MV-4-11 (cell line): ENCODE results near the gene C19orf47.
"Not testable (repeated sequence)": the region's sequence is repeated elsewhere in the genome, so short reads cannot be mapped to it uniquely, and the experiment has no call there.

Source experiments
- DNase-seq: peaks from one replicate; lab custom pipeline; 2025; lab: John Stamatoyannopoulos, UW

Gene C19orf47

GRCh38 chr19:40355975-40356680, 7.9 kb upstream of the C19orf47 start:
- DNase-seq = peak; percentile 45

- DNase-seq = no peak
Measured at GRCh38 chr19:40348961-40349507, 837 bp upstream of the C19orf47 start.

GRCh38 chr19:40344422-40344821, 3.8 kb downstream of the C19orf47 start:
- no peak for DNase-seq

GRCh38 chr19:40342644-40343311, 5.4 kb downstream of the C19orf47 start:
- no peak for DNase-seq

GRCh38 chr19:40341601-40342482, 6.4 kb downstream of the C19orf47 start:
- DNase-seq = no peak

- peak; percentile 85 for DNase-seq
Measured at GRCh38 chr19:40339018-40339728, 9.0 kb downstream of the C19orf47 start.

- no peak for DNase-seq
Measured at GRCh38 chr19:40337594-40337993, 10.6 kb downstream of the C19orf47 start.

GRCh38 chr19:40337107-40337506, 11.1 kb downstream of the C19orf47 start:
- DNase-seq = no peak

GRCh38 chr19:40336601-40336900, 11.6 kb downstream of the C19orf47 start:
- no peak for DNase-seq

GRCh38 chr19:40335855-40336600, 12.2 kb downstream of the C19orf47 start:
- no peak for DNase-seq

- no peak for DNase-seq
Measured at GRCh38 chr19:40335101-40335500, 13.1 kb downstream of the C19orf47 start.

- DNase-seq = not testable (repeated sequence)
Measured at GRCh38 chr19:40333083-40333482, 15.1 kb downstream of the C19orf47 start.

- no peak for DNase-seq
Measured at GRCh38 chr19:40332669-40333068, 15.5 kb downstream of the C19orf47 start.

GRCh38 chr19:40331052-40331451, 17.1 kb downstream of the C19orf47 start:
- DNase-seq = peak; percentile 70

GRCh38 chr19:40326201-40326600, 22.0 kb downstream of the C19orf47 start:
- no peak for DNase-seq

GRCh38 chr19:40323705-40324104, 24.5 kb downstream of the C19orf47 start:
- DNase-seq = no peak

GRCh38 chr19:40322951-40323615, 25.1 kb downstream of the C19orf47 start:
- DNase-seq = no peak

GRCh38 chr19:40322271-40322610, 26.0 kb downstream of the C19orf47 start:
- no peak for DNase-seq

GRCh38 chr19:40321566-40322270, 26.5 kb downstream of the C19orf47 start:
- DNase-seq = no peak

- no peak for DNase-seq
Measured at GRCh38 chr19:40321076-40321475, 27.1 kb downstream of the C19orf47 start.
